Hematopoietic multipotent progenitor cell treated with erythropoietin and hydrocortisone succinate and interleukin-3 and kit ligand, for 6 days (in vitro differentiated cells): ENCODE data around the gene NAB1.
"Not testable (repeated sequence)": the region's sequence is repeated elsewhere in the genome, so short reads cannot be mapped to it uniquely, and the experiment has no call there.

Source experiments
- DNase-seq: peaks from one replicate; pipeline ENCODE4 v3.0.0-alpha.2; 2015

The NAB1 gene

GRCh38 chr2:190649035-190649797, at the start of gene NAB1:
Gene NAB1, plus strand, starts transcription at chr2:190649083. Its CDS starts 10,094 bp downstream, at chr2:190659177.
- peak; percentile 58 for DNase-seq

GRCh38 chr2:190599546-190600220, 49.2 kb upstream of the NAB1 start:
- no peak for DNase-seq

DNA sequence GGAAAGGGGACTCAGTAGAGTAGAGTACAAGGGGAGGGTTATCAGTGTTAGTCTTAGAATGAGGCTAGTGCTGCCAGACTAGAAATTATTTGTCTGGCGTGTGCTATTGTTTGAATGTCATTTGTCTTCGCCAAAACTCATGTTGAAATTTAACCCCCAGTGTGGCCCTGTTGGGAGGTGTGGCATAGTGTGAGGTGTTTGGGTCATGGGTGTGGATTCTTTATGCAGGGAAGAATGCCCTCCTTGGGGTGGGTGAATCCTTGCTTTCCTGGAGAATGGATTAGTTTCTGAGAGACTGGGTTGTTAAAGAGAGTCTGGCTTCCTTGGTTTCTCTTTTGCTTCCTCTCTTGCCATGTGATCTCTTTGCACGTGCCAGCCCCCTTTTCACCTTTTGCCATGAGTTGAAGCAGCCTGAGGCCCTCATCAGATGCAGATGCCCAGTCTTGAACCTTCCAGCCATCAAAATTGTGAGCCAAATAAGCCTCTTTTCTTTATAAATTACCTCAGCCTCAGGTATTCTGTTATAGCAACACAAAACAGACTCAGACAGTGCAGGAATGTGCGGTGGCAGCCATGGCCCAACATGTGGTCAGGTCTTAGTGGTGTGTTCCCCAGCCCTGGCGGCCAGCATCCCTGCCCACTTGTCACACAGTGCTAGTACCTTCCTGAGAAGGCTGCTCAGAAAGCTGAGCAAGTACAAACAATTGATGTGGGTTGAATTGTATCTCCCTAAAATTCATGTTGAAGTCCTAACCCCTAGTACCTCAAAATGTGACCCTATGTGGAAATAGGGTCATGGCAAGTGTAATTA, 48.4 kb upstream of the NAB1 start:
- no peak for DNase-seq

- DNase-seq = no peak
Measured at GRCh38 chr2:190603374-190603773, 45.5 kb upstream of the NAB1 start.

DNA sequence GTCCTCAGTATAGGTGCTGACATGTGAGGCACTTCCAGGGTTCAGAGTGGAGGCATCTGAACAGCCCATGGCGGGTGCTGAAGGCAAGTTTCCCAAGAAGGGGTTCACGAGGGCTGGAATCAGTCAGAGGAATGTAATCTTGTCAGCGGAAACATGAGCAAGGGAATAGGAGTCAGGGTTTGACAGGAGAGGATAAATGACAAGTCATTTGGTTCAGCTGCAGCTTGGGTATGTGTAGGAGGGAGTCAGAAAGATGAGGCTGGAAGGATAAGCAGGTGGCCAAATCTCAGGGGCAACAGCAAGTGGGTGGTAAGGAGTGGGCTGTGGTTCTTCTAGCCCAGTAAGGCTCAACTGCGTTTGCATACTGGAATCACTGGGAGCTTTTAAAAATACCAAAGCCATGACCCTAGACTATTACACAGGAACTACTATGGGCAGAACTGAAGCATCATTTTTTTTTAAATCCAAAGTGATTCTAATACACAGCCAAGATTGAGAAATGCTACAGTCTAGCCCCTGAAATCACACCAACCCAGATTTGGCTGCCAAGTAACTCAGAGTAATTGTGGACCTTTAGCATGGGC, 41.8 kb upstream of the NAB1 start:
- DNase-seq = no peak

DNA sequence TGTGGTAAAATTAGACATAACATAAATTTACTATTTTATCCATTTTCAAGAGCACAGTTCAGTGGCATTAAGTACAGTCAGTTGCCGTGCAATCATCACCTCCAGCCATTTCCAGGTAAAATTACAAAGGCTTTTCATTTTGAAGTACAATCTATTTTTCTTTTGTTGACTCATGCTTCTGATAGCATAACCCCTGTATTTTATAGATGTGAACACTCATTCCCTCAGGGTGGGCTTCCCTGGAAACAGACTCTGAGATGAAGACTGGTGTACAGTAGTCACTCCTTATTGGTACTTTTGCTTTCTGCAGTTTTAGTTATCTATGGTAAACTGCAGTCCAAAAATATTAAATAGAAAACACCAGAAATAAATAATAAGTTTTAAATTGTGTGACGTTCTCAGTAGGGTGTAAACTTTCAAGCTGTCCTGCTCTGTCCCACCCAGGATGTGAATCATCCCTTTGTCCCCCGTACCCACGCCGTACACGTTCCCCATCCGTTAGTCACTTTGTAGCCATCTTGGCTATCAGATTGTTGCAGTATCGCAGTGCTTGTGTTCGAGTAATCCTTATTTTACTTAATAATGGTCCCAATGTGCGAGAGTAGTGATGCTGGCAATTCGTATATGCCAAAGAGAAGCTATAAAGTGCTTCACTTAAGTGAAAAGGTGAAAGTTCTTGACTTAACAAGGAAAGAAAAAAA, 41.1 kb upstream of the NAB1 start:
- DNase-seq = no peak

GRCh38 chr2:190608863-190609262, 40.0 kb upstream of the NAB1 start:
- DNase-seq = not testable (repeated sequence)

GRCh38 chr2:190609397-190609796, 39.5 kb upstream of the NAB1 start:
- DNase-seq = not testable (repeated sequence)

DNA sequence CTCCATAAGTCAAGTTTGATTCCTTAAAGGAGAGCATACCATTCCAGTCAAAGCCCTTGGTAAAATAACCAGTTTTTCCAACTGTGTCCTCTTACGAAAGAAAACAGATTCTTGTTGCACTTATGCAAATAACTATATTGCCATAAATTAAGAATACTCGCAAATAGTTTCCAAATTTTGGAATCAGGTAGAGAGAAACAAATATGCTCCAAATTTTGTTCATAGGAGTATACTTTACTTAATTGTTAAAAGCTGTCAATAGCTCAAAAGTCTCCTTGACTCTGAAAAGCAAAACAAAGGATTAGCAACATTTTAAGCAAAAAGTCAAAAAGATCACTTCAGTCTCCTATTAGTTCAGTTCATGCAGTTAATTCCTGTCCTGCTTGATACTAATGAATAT, 38.4 kb upstream of the NAB1 start:
- DNase-seq = not testable (repeated sequence)

DNA sequence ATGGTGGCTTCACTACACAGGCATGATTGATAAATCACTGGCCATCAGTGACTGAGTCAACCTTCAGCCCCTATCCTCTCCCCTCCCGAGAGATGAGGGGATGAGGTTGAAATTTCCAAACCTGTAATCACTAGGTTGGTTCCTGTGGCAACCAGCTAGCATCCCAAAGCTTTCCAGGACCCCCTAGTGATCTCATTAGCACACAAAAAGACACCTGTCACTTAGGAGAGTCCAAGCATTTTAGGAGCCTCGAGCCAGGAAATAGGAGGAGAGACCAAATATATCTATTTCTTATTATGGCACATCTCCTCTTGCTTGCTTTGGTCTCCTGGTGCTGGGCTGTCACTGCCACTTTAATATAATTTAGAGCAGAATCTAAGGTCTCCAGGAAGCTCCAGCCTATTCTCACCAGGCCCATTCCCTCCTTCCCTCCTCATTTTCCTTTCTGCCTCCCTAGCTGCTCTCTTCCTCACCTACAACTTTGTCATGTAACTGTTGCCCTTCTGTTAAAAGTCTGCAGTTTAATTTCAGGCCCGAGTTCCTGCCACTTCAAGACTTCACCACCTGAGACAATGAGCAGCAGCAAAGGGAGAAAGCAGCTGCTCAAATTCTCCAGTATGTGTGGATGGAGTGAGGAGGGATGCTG, 33.2 kb upstream of the NAB1 start:
- DNase-seq = no peak

- DNase-seq = no peak
Measured at GRCh38 chr2:190618030-190618429, 30.9 kb upstream of the NAB1 start.

GRCh38 chr2:190625691-190626090, 23.2 kb upstream of the NAB1 start:
- DNase-seq = no peak

DNA sequence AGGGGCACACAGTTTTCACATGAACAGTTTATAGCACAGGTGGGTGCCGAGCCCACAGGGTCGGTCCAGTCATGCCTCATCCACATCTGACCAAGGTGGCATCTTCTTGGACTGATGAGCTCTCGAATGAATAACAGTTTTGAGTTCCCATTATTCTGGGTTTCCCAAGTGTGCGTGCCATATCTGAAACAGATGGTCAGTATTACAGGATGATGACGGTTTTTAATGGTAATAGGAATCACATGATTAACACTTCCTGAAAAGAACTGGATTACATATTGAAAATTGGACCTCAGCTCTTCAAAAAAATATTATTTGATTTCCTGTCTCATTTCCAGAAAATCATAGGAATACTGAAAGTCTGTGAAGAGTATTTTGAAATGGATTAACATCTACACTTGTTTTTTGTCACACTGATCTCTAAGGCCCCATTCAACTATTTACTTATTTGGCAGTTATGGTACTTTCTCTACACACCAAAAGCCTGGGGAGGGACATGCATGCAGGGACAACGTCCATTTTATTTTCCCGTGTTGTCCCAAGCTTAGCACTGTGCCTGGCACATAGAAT, 22.2 kb upstream of the NAB1 start:
- DNase-seq = no peak

GRCh38 chr2:190627448-190628412, 21.2 kb upstream of the NAB1 start:
- peak; percentile 56 for DNase-seq

DNA sequence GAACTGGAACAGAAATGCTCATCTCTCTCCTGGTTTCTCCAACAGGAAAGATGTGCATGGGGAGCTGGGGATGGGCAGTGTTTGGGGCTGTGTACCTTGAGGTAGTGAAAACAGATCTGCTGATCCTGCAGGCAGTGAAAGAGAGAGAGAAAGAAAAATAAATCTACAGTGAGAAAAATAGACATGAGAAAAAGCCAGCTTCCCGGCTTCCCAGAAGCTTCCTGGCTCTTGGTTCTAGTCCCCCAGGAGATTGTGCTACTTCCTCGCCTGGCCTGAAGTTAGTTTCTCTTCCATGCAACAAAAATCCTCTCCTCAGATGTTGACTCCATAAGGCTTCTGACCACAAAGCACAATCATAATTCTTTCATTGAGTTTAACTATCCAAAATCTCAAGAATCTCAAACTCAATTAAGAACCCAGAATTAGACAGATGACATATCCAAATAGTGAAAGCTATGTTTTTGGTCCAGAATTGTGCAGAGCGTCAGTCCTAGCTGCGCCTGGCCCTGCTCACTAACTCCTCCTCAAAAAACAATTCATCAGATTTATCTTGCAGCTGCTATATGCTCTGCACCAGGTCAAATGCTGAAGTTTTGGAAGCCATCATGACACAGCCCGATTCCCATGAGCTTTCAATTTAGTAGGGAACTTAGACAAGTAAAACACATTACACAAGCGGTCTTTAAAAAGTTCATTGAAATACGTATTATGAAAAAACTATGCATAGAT, 20.1 kb upstream of the NAB1 start:
- no peak for DNase-seq

DNA sequence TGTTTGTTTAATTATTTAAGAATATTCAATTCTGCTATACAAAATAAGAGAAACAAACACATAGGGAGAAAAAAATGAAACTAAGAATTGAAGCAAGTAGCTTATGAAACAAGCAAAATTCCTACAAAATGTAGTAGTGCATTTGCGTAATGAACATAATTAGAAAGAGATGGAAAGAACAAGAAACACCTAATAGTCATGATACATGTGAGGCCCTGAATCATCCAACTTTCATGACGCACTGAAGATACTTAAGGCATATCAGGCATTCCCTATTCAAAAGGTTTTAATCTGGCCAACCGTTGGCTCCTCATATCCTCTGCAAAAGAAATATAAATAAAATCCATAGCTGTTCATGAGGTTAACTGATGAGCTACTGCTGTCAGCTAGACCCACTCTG, 14.5 kb upstream of the NAB1 start:
- no peak for DNase-seq

DNA sequence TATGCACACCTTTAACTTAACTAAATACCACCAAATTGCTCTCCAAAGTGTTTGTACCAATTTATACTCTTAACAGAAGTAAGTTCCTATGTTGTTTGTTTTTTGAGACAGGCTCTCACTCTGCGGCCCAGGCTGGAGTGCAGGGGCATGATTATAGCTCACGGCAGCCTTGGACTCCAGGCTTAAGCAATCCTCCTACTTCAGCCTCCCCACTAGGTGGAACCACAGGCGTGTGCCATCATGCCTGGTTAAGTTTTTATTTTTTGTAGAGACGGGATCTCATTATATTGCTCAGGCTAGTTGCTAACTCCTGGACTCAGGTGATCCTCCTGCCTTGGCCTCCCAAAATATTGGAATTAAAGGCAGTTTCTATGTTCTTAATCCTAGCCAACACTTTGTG, 13.1 kb upstream of the NAB1 start:
- no peak for DNase-seq

- no peak for DNase-seq
Measured at GRCh38 chr2:190636361-190636760, 12.5 kb upstream of the NAB1 start.

DNA sequence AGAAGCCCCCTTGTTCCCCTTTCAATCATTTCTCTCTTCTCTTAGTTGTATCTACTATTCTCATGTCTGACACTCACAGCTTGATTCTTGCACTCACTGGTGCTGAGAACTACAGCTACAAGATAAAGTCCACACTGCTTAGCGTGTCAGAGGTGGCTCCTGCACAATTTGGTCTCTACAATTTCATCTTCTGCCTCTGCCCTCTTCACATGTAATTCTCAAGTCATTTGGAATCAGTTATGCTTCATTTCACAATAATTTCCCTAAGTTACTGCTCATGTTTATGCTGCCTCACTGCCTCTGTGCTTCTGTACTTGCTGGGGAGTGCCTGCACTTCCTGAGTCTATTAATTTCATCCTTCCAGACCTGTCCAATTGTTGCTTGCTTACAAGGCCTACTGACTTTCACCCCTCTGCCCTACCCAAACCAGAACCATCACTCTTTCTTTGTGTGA, 11.6 kb upstream of the NAB1 start:
- DNase-seq = no peak
